ENCODE data around the gene EVA1C.

- TF ChIP-seq CTCF (IDR thresholded peaks at IDR 0.05) = no peak
- no peak for TF ChIP-seq POLR2A (IDR thresholded peaks at IDR 0.05)
Observed at GRCh38 chr21:32426066-32426465, 13.6 kb downstream of the EVA1C start.

All from lower leg skin (tissue), 3 donors.